SHP77 treated with DMSO at 0.1 percent for 48 hours (cell line): ENCODE data around the gene DNAJC10.
"Not testable (repeated sequence)": the region's sequence is repeated elsewhere in the genome, so short reads cannot be mapped to it uniquely, and the experiment has no call there.

Source experiments
- DNase-seq: peaks from one replicate; lab custom pipeline; 2025; lab: John Stamatoyannopoulos, UW

The DNAJC10 gene

DNA sequence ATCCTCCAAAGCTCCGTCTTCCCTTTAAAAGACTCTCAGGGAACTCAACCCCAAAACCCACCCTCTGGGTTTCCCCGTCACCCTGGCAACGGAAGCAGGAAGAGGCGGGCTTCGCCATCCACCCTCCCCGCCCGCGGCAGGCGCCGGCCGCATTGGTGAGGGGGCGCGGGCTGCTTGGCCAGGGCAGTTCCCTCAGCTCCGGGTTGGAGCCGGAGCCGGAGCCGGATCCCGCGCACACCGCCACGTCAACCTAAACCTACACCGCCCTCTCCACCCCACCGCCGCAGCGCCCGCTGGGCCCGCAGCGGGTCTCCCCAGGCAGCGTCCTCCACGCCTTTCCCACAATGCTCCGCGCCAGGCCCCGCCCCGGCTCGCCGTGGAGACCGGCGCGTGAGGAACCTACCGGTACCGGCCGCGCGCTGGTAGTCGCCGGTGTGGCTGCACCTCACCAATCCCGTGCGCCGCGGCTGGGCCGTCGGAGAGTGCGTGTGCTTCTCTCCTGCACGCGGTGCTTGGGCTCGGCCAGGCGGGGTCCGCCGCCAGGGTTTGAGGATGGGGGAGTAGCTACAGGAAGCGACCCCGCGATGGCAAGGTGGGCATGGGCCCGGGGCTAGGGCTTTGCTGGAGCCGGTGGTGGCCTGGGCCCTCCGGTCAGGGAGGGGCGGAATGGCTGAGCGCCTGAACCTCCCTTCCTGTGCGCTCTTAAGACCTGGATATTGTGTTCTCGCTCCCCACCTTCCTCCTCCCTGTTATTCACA, at the start of gene DNAJC10:
Gene DNAJC10, plus strand, starts transcription at position 366 of the 758 bp plus-strand sequence. CDS start 1,830 bp downstream, outside the sequence.
- peak; percentile 90 for DNase-seq

GRCh38 chr2:182666674-182667314, 49.3 kb upstream of the DNAJC10 start:
- DNase-seq = no peak

- no peak for DNase-seq
Measured at GRCh38 chr2:182667315-182667695, 48.8 kb upstream of the DNAJC10 start.

DNA sequence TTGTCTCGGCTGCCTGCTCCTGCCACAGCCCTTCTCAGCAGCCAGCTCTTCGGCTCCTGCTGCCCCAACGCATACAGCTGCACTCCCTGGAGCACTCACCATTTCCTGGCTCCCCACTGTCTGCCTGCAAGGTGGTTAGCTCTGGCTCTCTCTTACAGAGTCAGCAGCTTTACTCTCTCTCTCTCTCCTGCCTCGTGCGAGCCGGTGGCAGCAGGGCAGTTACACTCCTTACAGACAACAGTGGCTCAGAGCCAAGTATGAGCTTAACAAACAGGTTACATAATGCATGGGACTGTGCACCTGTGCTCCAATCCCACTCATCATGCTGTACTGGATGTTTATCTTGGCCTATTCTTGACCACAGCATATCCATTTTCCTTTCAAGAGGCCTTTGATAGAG, 47.4 kb upstream of the DNAJC10 start:
- DNase-seq = peak; percentile 71

DNA sequence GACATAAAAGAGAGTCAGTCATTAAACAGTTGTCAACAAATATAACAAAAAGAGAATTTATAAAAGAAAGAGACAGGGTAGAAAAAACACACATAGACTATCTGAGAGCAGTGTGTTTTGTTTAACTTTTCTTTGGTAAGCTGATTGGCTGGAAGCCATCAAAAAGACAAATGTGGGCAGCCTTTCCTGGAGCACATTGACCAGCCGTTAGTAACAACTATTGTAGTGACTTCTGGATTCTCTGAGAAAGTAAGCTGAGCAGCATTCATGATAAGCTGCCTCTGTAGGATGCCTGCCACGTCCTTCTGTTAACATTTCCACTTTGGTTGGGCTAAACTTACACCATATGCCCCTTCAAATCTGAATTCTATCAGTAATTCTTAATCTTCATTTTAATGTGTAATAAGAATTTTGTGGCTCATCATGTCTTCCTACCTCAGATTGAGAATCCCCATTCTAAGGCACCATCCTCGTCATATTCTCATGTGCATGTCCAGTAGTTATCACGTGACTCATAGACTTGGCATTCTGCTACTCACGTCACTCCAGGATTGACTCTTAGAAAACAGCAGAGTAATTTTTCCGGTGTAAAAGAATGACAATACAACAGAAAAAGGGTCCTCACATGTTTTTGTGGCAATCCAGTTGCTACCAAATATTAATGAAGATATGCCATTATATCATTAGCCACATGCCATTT, 43.4 kb upstream of the DNAJC10 start:
- no peak for DNase-seq

GRCh38 chr2:182680837-182681236, 35.2 kb upstream of the DNAJC10 start:
- no peak for DNase-seq

DNA sequence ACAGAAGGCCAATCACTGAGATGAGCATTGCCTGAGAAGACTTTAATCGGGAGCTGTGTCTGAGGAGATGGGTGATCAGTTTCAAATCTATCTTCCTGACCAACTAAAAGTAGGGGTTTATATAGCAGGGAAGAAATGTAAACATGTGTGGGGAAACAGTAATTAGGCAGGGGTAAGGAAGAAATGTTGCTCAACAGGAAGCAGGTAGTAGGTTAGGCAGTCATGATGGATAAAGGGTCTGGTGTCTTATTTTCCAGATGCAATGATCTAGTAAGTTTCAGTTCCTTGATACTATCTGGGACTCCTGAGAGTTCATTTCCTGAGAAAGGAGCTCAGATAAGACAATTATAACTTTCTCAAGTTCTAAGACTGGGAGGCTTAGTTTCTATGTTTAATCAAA, 33.8 kb upstream of the DNAJC10 start:
- DNase-seq = no peak

DNA sequence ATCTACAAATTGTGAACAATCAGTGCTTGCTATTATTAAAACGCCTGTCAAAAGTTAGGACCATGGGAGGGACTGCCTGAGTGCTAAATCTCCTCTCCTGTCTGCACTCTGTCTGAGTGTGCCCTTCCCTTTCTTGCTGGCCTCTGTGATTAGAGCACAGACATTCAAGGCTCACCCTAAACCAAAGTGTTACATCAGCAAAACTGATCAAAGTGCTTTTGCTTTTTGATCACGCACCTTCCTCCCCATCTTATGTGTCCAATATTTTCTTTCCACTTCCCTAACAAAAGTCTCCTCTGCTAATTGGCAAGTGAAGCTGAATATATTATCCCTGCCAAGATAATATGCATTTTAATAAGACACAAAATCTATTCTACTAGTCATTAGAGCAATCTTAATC, 30.5 kb upstream of the DNAJC10 start:
- no peak for DNase-seq

DNA sequence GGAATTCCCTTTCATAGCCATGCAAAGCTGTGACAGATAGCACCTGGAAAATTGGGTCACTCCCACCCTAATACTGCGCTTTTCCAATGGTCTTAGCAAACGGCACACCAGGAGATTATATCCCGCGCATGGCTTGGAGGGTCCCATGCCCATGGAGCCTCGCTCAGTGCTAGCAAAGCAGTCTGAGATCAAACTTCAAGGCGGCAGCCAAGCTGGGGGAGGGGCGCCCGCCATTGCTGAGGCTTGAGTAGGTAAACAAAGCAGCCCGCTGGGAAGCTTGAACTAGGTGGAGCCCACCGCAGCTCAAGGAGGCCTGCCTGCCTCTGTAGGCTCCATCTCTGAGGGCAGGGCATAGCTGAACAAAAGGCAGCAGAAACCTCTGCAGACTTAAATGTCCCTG, 29.3 kb upstream of the DNAJC10 start:
- DNase-seq = not testable (repeated sequence)

- no peak for DNase-seq
Measured at GRCh38 chr2:182694189-182694588, 21.9 kb upstream of the DNAJC10 start.

DNA sequence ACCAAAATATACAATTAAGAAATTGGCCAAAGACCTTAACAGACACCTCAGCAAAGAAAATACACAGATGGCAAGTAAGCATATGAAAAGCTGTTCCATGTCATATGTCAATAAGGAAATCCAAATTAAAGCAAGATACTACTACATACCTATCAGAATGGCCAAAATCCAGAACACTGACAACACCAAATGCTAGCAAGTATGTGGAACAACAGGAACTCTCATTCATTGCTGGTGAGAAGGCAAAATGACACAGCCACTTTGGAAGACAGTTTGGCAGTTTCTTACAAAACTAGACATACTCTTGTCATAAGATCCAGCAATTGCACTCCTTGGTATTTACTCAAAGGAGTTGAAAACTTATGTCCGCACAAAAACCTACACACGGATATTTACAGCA, 20.3 kb upstream of the DNAJC10 start:
- DNase-seq = no peak

GRCh38 chr2:182698671-182699070, 17.4 kb upstream of the DNAJC10 start:
- DNase-seq = no peak

DNA sequence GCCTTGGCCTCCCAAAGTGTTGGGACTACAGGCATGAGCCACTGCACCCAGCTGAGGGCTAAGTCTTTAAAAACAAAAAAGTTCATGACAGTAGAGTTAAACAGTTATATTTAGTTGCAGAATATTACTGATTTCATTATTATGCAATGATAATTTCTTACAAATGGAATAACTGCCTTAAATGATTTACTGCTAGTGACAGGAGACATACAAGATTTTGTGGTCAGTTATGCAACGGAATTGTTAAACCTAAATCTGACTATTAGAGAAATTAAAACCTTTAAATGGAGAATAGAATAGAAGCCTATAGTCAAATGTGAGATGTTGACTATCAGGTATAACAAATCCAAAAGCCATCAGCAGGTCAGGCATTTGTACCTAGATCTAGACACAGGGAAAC, 10.3 kb upstream of the DNAJC10 start:
- no peak for DNase-seq

GRCh38 chr2:182706751-182707150, 9.3 kb upstream of the DNAJC10 start:
- no peak for DNase-seq

DNA sequence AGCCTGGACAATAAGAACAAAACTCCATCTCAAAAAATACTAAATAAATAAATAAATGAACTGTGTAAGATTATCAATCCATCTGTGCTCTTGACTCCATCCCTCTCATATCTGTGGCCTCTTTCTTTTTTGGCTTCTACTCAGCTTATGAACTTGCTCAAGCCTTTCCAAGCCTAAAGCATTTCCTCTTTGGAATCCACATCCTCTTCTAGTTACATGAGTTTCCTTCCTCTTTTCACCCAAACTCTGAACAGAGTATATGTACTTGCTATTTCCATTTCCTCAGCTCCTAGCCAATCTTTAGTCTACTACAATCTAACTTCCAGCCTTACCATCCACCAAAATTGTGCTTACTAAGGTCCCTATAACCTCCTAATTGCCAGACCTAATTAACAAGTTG, 2.5 kb upstream of the DNAJC10 start:
- no peak for DNase-seq

DNA sequence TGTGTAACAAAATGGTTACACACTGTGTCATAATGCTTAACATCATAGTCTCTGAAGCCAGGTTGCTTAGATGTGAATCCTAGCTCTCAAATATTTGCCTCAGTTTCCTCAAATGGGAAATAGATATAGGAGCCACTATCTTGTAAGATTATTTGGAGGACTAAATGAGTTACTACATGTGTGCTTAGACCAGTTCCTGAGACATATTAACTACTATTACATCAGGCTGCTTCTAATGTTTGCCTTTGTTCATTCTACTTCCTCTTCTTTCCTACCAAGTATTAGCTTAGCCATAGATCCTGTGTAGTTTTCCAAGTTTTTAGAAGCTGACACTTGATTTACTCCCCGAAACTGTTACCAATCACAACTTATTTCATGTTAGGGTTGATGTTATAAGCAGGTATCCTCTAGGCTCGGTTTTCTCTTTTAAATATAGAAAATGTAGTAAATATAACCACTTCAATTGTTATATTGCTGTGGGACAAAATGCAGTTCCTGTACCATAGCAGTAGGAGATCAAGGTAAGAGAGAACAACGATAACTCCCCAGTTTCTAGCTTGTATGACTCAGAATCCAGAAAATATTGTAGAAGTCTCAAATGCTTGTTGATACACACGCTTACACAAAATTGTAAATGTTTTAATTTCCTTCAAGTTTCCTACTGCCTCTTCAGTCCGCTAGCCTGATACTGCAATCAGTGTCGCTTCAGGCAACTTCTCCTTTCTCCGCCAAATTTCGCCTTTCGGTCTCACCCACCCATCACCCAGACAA, 751 bp upstream of the DNAJC10 start:
- DNase-seq = no peak

GRCh38 chr2:182716650-182716979, 558 bp downstream of the DNAJC10 start:
- no peak for DNase-seq

DNA sequence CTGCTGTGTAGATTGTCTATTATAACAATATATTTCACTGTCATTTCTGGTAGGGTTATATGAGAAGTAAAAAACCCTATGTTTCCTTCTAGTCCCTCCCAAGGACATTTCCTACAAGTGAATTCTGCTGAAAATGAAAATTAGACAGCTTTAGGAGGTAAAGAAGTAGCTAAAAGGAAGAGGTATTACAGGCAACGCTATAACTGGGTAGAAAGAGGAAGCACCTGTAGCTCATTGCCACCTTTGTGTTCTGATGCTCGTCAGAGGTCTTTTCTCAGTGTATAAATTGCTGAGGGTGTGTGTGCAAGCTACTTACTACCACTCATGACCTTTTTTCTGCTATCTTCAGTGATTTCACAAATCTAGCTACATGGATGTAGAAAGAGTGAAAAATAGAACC, 1.4 kb downstream of the DNAJC10 start:
- DNase-seq = no peak

- DNase-seq = no peak
Measured at GRCh38 chr2:182717816-182718215, 1.8 kb downstream of the DNAJC10 start.

DNA sequence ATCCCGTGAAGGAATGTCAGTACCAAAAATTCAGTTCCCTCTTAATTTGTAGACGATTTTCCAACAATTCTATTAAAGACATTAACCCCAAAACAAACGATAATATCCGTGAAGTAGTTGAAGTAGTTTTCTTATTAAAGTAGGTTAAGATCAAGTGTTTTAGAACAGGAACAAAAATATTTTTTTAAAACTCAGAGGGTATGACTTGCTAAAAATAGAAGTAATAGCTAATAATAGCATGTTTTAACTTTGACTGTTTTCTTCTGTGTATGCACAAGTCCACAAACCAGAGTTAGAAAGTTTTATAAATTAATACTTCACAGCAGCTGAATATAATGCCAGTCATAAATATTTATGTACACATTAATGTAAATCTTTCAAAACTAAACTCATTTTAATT, 2.4 kb downstream of the DNAJC10 start:
- no peak for DNase-seq

DNA sequence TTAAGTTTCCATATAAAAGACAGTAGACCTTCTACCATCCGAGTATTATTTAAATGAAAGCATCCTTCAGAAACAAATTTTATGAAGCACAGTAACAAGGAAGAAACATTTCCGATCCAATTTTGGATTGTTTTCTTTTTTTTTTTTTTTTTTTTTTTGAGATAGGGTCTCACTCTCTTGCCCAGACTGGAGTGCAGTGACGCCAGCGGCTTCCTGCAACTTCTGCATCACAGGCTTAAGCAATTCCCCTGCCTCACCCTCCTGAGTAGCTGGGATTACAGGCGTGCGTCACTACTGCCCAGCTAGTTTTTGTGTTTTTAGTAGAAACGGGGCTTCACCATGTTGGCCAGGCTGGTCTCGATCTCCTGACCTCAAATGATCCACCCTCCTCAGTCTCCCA, 3.1 kb downstream of the DNAJC10 start:
- not testable (repeated sequence) for DNase-seq

DNA sequence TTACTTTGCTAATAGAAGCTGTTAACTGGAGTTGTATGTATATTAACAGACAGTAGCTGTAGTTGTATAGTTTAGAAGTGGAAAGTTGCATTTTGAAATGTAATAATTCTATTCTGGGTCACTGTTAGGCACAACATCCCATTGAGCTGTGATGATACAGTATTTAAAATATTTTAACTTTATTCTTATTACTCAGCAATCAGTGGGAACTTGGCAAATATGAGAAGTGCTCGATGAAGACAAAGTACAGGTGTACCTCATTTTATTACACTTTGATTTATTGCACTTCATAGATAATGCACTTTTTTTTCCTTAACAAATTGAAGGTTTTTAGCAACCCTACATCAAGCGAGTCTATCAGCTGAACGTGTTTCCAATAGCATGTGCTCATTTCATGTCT, 8.6 kb downstream of the DNAJC10 start:
- DNase-seq = no peak

- no peak for DNase-seq
Measured at GRCh38 chr2:182726473-182726872, 10.4 kb downstream of the DNAJC10 start.
